ENCODE results near the gene TREX2. TPM values are rescaled to one million over a fixed set of nuclear protein-coding genes. Genes with fewer than 3 reads are reported as not detected.

Gene TREX2
- total RNA-seq, 1 donor from 2014 or later: 9.6 TPM

DNA sequence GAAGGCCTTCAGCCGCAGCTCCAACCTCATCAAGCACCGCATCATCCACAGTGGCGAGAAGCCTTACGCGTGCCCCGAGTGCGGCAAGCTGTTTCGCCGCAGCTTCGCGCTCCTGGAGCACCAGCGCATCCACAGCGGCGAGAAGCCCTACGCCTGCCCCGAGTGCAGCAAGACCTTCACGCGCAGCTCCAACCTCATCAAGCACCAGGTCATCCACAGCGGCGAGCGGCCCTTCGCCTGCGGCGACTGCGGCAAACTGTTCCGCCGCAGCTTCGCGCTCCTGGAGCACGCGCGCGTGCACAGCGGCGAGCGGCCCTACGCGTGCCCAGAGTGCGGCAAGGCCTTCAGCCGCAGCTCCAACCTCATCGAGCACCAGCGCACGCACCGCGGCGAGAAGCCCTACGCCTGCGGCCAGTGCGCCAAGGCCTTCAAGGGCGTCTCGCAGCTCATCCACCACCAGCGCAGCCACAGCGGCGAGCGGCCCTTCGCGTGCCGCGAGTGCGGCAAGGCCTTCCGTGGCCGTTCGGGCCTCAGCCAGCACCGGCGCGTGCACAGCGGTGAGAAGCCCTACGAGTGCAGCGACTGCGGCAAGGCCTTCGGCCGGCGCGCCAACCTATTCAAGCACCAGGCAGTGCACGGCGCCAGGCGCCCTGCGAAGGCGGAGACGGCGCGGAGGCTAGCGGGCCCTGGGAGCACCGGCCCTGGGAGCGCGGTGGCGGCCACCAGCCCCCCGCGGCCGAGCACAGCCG is 24.8 kb downstream of the TREX2 start:
- no peaks in the 10 kb centered on the region for H3K9me3 ChIP-seq
- DNase-seq (ENCODE audit: extremely low spot score in 2 of 2): no peak
- intact Hi-C loops (cut with DNase I): no loop called here
- no peaks in the 10 kb centered on the region for H3K4me1 ChIP-seq
- no peak overlapping the region for H3K4me3 ChIP-seq
- no peak overlapping the region for H3K27ac ChIP-seq
- no peaks in the 10 kb centered on the region for H3K36me3 ChIP-seq
- H3K27me3 ChIP-seq: no peaks in the 10 kb centered on the region
- no peak for TF ChIP-seq POLR2A (IDR thresholded peaks at IDR 0.05)
- TF ChIP-seq, protein P1, sequence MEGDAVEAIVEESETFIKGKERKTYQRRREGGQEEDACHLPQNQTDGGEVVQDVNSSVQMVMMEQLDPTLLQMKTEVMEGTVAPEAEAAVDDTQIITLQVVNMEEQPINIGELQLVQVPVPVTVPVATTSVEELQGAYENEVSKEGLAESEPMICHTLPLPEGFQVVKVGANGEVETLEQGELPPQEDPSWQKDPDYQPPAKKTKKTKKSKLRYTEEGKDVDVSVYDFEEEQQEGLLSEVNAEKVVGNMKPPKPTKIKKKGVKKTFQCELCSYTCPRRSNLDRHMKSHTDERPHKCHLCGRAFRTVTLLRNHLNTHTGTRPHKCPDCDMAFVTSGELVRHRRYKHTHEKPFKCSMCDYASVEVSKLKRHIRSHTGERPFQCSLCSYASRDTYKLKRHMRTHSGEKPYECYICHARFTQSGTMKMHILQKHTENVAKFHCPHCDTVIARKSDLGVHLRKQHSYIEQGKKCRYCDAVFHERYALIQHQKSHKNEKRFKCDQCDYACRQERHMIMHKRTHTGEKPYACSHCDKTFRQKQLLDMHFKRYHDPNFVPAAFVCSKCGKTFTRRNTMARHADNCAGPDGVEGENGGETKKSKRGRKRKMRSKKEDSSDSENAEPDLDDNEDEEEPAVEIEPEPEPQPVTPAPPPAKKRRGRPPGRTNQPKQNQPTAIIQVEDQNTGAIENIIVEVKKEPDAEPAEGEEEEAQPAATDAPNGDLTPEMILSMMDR (IDR thresholded peaks at IDR 0.05): no peak

DNA sequence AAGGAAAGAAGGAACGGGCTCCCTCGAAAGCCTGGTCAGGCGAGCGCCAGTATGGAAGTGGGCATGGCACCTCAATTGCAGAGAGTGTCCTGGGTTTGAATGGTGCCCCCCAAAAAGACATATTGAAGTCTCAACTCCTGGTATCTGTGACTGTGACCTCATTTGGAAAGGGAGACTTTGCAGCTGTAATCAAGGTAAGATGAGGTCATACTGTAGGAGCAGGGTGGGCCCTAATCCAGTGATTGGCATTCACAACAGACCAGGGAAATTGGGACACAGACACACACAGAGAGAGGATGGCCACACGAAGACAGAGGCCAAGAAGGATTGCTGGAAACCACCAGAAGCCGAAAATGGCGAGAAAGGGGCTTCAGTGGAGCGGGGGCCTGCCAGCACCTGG is 28.2 kb downstream of the TREX2 start:
- DNase-seq (ENCODE audit: extremely low spot score in 2 of 2): no peak
- Histone ChIP-seq H3K4me3 (no peak overlapping the region), H3K9me3 (no peaks in the 10 kb centered on the region), H3K27me3 (no peaks in the 10 kb centered on the region), H3K36me3 (no peaks in the 10 kb centered on the region), H3K4me1 (no peaks in the 10 kb centered on the region), H3K27ac (no peak overlapping the region)
- intact Hi-C loops (cut with DNase I): no loop called here
- TF ChIP-seq, protein P1 (IDR thresholded peaks at IDR 0.05): no peak
- no peak for TF ChIP-seq POLR2AphosphoS5 (IDR thresholded peaks at IDR 0.05; ENCODE audit: insufficient read depth in 1 of 2, low read depth in 1 of 2)
- no peak for TF ChIP-seq POLR2A (IDR thresholded peaks at IDR 0.05)

DNA sequence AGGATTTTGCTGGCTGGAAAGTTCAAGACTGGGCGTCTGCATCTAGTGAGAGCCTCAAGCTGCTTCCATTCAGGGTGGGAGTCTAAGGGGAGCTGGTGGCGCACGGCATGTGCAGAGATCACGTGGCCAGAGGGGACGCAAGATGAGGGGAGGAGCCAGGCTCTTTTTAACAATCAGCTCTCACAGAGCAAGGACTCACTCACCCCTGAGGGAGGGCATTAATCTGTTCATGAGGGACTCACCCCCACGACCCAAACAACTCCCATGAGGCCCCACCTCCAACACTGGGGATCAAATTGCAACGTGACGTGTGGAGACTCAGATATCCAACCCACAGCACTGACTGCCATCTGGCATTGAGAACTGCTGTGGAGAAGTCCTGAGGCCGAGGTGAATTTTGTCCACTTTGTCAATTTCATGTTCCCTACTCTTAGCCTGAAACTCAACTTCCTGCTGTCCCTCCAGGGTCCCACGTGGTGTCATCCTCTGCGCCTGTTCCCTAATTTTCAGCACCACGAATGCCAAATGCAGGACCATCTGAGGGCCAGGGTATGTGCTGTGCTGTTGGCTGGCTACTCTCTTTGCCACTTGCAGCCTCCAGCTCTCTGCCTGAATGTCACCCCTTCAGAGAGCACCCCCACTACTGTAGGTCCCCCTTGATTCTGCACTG is 28.9 kb downstream of the TREX2 start:
- TF ChIP-seq POLR2AphosphoS5 (IDR thresholded peaks at IDR 0.05; ENCODE audit: insufficient read depth in 1 of 2, low read depth in 1 of 2) (no peak), POLR2A (IDR thresholded peaks at IDR 0.05) (no peak)
- TF ChIP-seq, protein P1 (IDR thresholded peaks at IDR 0.05): no peak
- Histone ChIP-seq H3K27me3 (no peaks in the 10 kb centered on the region), H3K9me3 (no peaks in the 10 kb centered on the region), H3K36me3 (no peaks in the 10 kb centered on the region), H3K27ac (no peak overlapping the region), H3K4me1 (peaks cover 3% of the 10 kb centered on the region), H3K4me3 (no peak overlapping the region)
- no peak for DNase-seq (ENCODE audit: extremely low spot score in 2 of 2)
- intact Hi-C loops (cut with DNase I): no loop called here

DNA sequence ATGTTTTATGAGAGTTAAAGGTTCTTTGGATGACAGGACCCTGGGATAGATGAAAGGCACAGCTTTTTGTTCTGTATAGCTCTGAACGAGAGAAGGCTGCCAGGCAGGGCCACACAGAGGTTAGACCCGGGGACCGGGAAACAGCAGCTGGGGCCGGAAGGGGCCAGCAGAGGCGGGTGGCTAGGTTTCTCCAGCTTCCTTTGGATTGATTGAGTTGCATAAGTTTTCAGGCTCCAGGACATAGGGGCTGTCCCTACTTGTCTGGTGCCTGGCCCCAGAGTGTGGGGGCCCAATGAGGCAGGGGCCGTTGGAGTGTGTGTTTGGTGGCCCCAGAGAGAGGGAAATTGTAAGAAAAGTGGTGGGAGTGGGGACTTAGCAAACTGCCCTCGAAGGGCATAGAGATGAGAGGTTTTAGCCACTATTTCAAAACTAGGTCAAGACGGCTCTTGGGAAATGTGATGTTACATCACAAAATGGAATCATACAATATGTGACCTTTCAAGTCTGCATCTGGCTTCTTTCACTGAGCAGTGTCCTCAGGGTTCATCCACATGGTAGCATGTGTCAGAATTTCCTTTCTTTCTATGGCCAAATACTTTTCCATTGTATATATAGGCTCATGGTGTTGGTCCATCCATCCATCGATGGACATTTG is 30.9 kb downstream of the TREX2 start:
- TF ChIP-seq POLR2A (IDR thresholded peaks at IDR 0.05) (no peak), POLR2AphosphoS5 (IDR thresholded peaks at IDR 0.05; ENCODE audit: insufficient read depth in 1 of 2, low read depth in 1 of 2) (no peak)
- TF ChIP-seq, protein P1 (IDR thresholded peaks at IDR 0.05): no peak
- intact Hi-C loops (cut with DNase I): no loop called here
- Histone ChIP-seq H3K36me3 (no peaks in the 10 kb centered on the region), H3K4me3 (no peak overlapping the region), H3K9me3 (no peaks in the 10 kb centered on the region), H3K4me1 (peaks cover 8% of the 10 kb centered on the region), H3K27ac (no peak overlapping the region), H3K27me3 (no peaks in the 10 kb centered on the region)
- no peak for DNase-seq (ENCODE audit: extremely low spot score in 2 of 2)

Data from vagina (tissue), 2 donors.